B cell (primary cell): ENCODE data around the gene RNU1-2. TPM values are rescaled to one million over a fixed set of nuclear protein-coding genes. Genes with fewer than 3 reads are reported as not detected.

Source experiments
- ATAC-seq: fragments of 200-7000 bp; cut with Tn5 transposase; one replicate; pipeline ENCODE4 v1.10.0; 2021; ENCODE audit warnings: low read depth, mild to moderate bottlenecking, moderate number of reproducible peaks, moderate library complexity
- CTCF ChIA-PET: fragments of 350-600 bp; sonication (Branson Sonifier 250); formaldehyde crosslinking; loops from one replicate; lab custom pipeline; 2021; ENCODE audit warnings: antibody characterized with exemption, inconsistent platforms; lab: Charles Lee
- POLR2A ChIA-PET: fragments of 350-600 bp; sonication (Branson Sonifier 250); formaldehyde crosslinking; loops from one replicate; lab custom pipeline; 2021; ENCODE audit warnings: antibody characterized with exemption; lab: Charles Lee
- DNase-seq: peaks from one replicate; pipeline ENCODE4 v3.0.0; 2013
- H2AFZ ChIP-seq: 2 replicates; pipeline ENCODE4 v1.6.1; 2012; ENCODE audit warnings: mild to moderate bottlenecking, low read depth, low read length; ENCODE audit not compliant: insufficient read depth, poor library complexity, severe bottlenecking
- H3K27ac ChIP-seq, 2 donors: 1 replicate in 1 of 2; 2 replicates in 1 of 2; pipeline ENCODE4 v1.5.1; 2012 to 2013; ENCODE audit warnings: low read length in 2 of 2, mild to moderate bottlenecking in 2 of 2, moderate library complexity in 1 of 2
- H3K27me3 ChIP-seq, 4 experiments: fragments of 200-600 bp in 1 of 4; sonication (generic) in 1 of 4; replicated peaks in 1 of 4; 1 replicate in 2 of 4; 2 replicates in 2 of 4; pipeline versions ENCODE4 v1.6.1 to v1.7.0; 2013 to 2016; ENCODE audit warnings: low read length in 3 of 4, mild to moderate bottlenecking in 2 of 4, mixed read lengths in 1 of 4, moderate library complexity in 1 of 4; ENCODE audit not compliant: insufficient read depth in 4 of 4, control insufficient read depth in 3 of 4; ENCODE audit errors: control extremely low read depth in 1 of 4
- H3K36me3 ChIP-seq, 2 experiments: replicated peaks in 1 of 2; 1 replicate in 1 of 2; 2 replicates in 1 of 2; pipeline versions ENCODE4 v1.6.1 to v1.7.1; 2013; ENCODE audit warnings: low read length in 1 of 2; ENCODE audit not compliant: insufficient read depth in 2 of 2, control insufficient read depth in 1 of 2; ENCODE audit errors: control extremely low read depth in 1 of 2, extremely low read depth in 1 of 2
- H3K4me1 ChIP-seq, 2 donors: fragments of 200-600 bp in 1 of 2; sonication (generic) in 1 of 2; 1 replicate in 1 of 2; 2 replicates in 1 of 2; pipeline versions ENCODE4 v1.5.1 to v1.6.1; 2013 to 2017; ENCODE audit warnings: low read length in 2 of 2; ENCODE audit not compliant: control insufficient read depth in 2 of 2, insufficient read depth in 2 of 2
- H3K4me2 ChIP-seq: replicated peaks from 2 replicates; pipeline ENCODE3; 2012; ENCODE audit warnings: mild to moderate bottlenecking, low read depth, low read length; ENCODE audit not compliant: poor library complexity, severe bottlenecking
- H3K4me3 ChIP-seq, 5 experiments: fragments of 200-600 bp in 1 of 5; sonication (generic) in 1 of 5; 1 replicate in 3 of 5; 2 replicates in 2 of 5; pipeline versions ENCODE4 v1.5.1 to v1.7.0; 2011 to 2016; ENCODE audit warnings: low read length in 4 of 5, mild to moderate bottlenecking in 4 of 5, low read depth in 2 of 5, control low read depth in 1 of 5, moderate library complexity in 1 of 5; ENCODE audit not compliant: insufficient read depth in 1 of 5; ENCODE audit errors: control extremely low read depth in 1 of 5, extremely low read depth in 1 of 5
- H3K79me2 ChIP-seq: fragments of 200-600 bp; sonication (generic); one replicate; pipeline ENCODE4 v1.6.0; 2016; ENCODE audit warnings: low read length; ENCODE audit not compliant: control insufficient read depth, insufficient read depth
- H3K9ac ChIP-seq: fragments of 200-600 bp; sonication (generic); 2 replicates; pipeline ENCODE4 v1.6.1; 2017; ENCODE audit warnings: mild to moderate bottlenecking, low read length, moderate library complexity
- H3K9me3 ChIP-seq, 3 donors: one replicate each; pipeline versions ENCODE4 v1.6.1 to v1.7.1; 2013; ENCODE audit warnings: low read length in 2 of 3; ENCODE audit not compliant: control insufficient read depth in 2 of 3, insufficient read depth in 1 of 3; ENCODE audit errors: control extremely low read depth in 1 of 3
- H4K20me1 ChIP-seq: 2 replicates; pipeline ENCODE4 v1.6.0; 2012; ENCODE audit warnings: mild to moderate bottlenecking, low read length; ENCODE audit not compliant: insufficient read depth, control insufficient read depth, poor library complexity, severe bottlenecking
- H3K27ac Mint-ChIP-seq: one replicate; pipeline ENCODE4 v1.8.0; 2021; ENCODE audit warnings: mixed read lengths
- H3K27me3 Mint-ChIP-seq: one replicate; pipeline ENCODE4 v1.8.0; 2021; ENCODE audit warnings: mixed read lengths
- H3K4me1 Mint-ChIP-seq: one replicate; pipeline ENCODE4 v1.8.0; 2021; ENCODE audit warnings: mixed read lengths
- H3K4me3 Mint-ChIP-seq: one replicate; pipeline ENCODE4 v1.8.0; 2021; ENCODE audit warnings: mixed read lengths
- H3K9me3 Mint-ChIP-seq: one replicate; pipeline ENCODE4 v1.8.0; 2022; ENCODE audit warnings: mixed read lengths; ENCODE audit not compliant: insufficient read depth
- CTCF ChIP-seq: fragments of 200-600 bp; IDR thresholded peaks from one replicate; pipeline ENCODE4 v1.8.0; 2022; ENCODE audit warnings: antibody characterized with exemption, mild to moderate bottlenecking
- EZH2 ChIP-seq: IDR thresholded peaks from 2 replicates; pipeline ENCODE4 v1.6.1; 2012; ENCODE audit warnings: borderline replicate concordance, low read depth, mild to moderate bottlenecking, moderate library complexity, low read length; ENCODE audit not compliant: insufficient read depth, poor library complexity, severe bottlenecking
- WGBS: methylation state at CpG from one replicate; pipeline ENCODE4 v1.1.5; 2013; ENCODE audit warnings: missing lambda C conversion rate; ENCODE audit not compliant: insufficient coverage; 5-methylcytosine and 5-hydroxymethylcytosine counted together
- intact Hi-C: fragments of 100-400 bp; cut with micrococcal nuclease; formaldehyde crosslinking; loops from one replicate; pipeline ENCODE4 v1.10.0; 2022
- polyA plus RNA-seq: library from polyadenylated mRNA; depleted of rRNA; stranded (reverse); fragments of >200 nt; gene quantifications from 2 replicates; pipeline ENCODE4 v1.2.3, GENCODE V29; 2012
- total RNA-seq, 2 donors: library from RNA; stranded (reverse); fragments of 120-200 nt in 1 of 2; gene quantifications; 1 replicate in 1 of 2; 2 replicates in 1 of 2; pipeline versions ENCODE4 v1.2.3 to v1.2.4, GENCODE V29; 2013 to 2022

Gene RNU1-2
- total and polyA plus RNA-seq, 2 donors (not counting 1 experiment from before 2014, with no cell fraction given) = 4,377 TPM; not detected in 1

DNA sequence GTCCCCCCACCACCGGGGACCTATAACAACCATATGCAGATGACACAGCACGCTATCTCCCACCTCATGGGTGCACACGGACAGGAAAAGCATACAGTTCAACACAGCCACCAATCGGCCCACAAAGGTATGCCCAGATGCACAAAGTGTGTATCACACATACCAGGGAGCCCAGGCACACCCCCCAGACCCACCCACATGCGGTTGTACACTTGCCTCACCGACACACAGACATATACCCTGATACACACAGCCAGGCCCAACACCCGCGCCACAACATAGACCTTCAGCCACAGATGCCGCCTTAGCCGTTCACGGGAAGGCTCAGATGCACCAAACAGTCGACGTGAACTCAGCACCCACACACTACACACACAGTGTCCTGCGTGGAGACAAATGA lies 31.5 kb downstream of the RNU1-2 start:
- Histone ChIP-seq H3K4me3 (no peak overlapping the region), H3K9ac (no peak overlapping the region), H3K4me2 (no peak overlapping the region), H3K79me2 (peaks cover 40% of the 10 kb centered on the region), H3K36me3 (no peaks in the 10 kb centered on the region), H3K4me1 (no peaks in the 10 kb centered on the region), H4K20me1 (peaks cover 16% of the 10 kb centered on the region), H2AFZ (no peak overlapping the region), H3K27ac (no peak overlapping the region), H3K9me3 (peaks cover 0 to 4% (median 0%) of the 10 kb centered on the region in 3 donors), H3K27me3 (no peaks in the 10 kb centered on the region)
- TF ChIP-seq EZH2 (no peak), CTCF (no peak)
- H3K9me3 Mint-ChIP-seq = no peaks in the 10 kb centered on the region
- WGBS = 92% methylated on average over 14 of the region's 14 CpGs
- ChIA-PET CTCF (no interaction called here), POLR2A (no interaction called here)
- H3K4me1 Mint-ChIP-seq = peaks cover 5% of the 10 kb centered on the region
- DNase-seq (no peak), ATAC-seq (no peak)
- H3K4me3 Mint-ChIP-seq = no peak overlapping the region
- no peak overlapping the region for H3K27ac Mint-ChIP-seq
- H3K27me3 Mint-ChIP-seq = no peaks in the 10 kb centered on the region
- intact Hi-C loops = no loop called here

DNA sequence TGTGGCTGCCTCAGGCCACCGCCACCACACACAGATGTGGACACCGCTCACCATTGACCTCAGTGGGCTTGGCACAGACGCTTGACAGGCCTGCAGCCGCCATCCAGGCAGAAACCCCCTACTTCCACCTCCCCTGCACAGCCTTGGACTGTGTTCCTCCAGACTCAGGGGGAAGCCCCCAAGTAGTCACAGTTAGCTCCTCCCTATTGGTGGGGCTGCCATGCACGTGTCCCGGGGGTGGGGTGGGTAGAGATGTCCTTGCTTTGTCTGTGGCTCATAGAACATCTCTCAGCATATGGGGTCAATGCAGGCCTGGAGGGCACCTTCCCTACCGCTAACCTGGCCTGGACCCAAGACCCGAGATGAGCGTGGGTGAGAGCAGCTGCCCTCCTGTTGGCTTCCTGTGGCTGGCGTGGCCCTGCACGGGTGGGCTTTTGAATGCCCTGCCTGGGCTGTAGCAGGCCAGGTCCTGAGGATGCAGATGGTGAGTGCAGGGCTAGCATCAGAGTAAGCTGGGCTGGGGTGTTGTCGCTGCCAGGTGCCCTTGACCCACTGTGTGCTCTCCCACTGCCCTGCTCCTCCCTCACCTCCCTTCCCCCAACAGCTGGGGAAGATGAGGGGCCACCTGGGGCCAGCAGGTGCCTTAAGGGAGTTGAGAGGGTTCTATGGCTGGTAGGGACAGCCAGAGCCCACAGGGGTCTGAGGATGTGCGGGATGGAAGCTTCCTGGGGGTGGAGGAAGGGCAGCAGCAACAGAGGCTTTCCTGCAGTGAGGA lies 32.1 kb downstream of the RNU1-2 start:
- no peak for DNase-seq
- Mint-ChIP-seq H3K9me3 (no peaks in the 10 kb centered on the region), H3K4me1 (peaks cover 3% of the 10 kb centered on the region), H3K27ac (no peak overlapping the region), H3K4me3 (no peak overlapping the region), H3K27me3 (no peaks in the 10 kb centered on the region)
- ChIA-PET CTCF (no interaction called here), POLR2A (no interaction called here)
- Histone ChIP-seq H2AFZ (no peak overlapping the region), H3K4me2 (no peak overlapping the region), H3K9me3 (no peaks in the 10 kb centered on the region), H3K79me2 (peaks cover 35% of the 10 kb centered on the region), H3K27me3 (no peaks in the 10 kb centered on the region), H3K27ac (no peak overlapping the region), H3K4me3 (no peak overlapping the region), H3K36me3 (no peaks in the 10 kb centered on the region), H3K4me1 (no peaks in the 10 kb centered on the region), H3K9ac (no peak overlapping the region), H4K20me1 (peaks cover 15% of the 10 kb centered on the region)
- no peak for ATAC-seq
- intact Hi-C loops = no loop called here
- 77% methylated on average over 12 of the region's 13 CpGs for WGBS
- TF ChIP-seq EZH2 (no peak), CTCF (no peak)
